K562 (cell line): ENCODE results near the gene IL17F. TPM values are rescaled to one million over a fixed set of nuclear protein-coding genes. Genes with fewer than 3 reads are reported as not detected.

Experiments used
- BRD9 ChIP-seq: fragments of 450-650 bp; IDR thresholded peaks from 2 replicates; pipeline ENCODE4 v1.6.1; 2018; ENCODE audit warnings: low read depth; ENCODE audit not compliant: partially characterized antibody
- DPF2 ChIP-seq: fragments of 450-650 bp; IDR thresholded peaks from 2 replicates; pipeline ENCODE4 v1.6.1; 2016
- FOXK2 ChIP-seq, 2 experiments: fragments of 450-650 bp; IDR thresholded peaks in 1 of 2; conservative IDR thresholded peaks in 1 of 2; 2 replicates each; pipeline ENCODE4 v1.6.1; 2016; ENCODE audit warnings: low read depth in 2 of 2, mild to moderate bottlenecking in 1 of 2
- JUND ChIP-seq, 2 experiments: IDR thresholded peaks; 2 replicates in 1 of 2; 3 replicates in 1 of 2; pipeline ENCODE4 v1.6.1; 2011; ENCODE audit warnings: borderline replicate concordance in 2 of 2, low read depth in 2 of 2, low read length in 2 of 2, improper control_type of control experiment in 1 of 2, missing biosample characterization in 1 of 2, missing genetic modification characterization in 1 of 2, missing genetic modification reagents in 1 of 2
- KLF10 ChIP-seq: fragments of 250-450 bp; sonication (Bioruptor Pico); IDR thresholded peaks from 2 replicates; pipeline ENCODE4 v1.6.1; 2021; ENCODE audit warnings: matching md5 sums
- MITF ChIP-seq: IDR thresholded peaks from 2 replicates; pipeline ENCODE4 v1.6.1; 2014; ENCODE audit warnings: antibody characterized with exemption
- NFATC3 ChIP-seq: fragments of 450-650 bp; IDR thresholded peaks from 2 replicates; pipeline ENCODE4 v1.6.1; 2017; ENCODE audit warnings: mild to moderate bottlenecking
- PBX2 ChIP-seq, 2 experiments: IDR thresholded peaks in 1 of 2; conservative IDR thresholded peaks in 1 of 2; 2 replicates each; pipeline ENCODE4 v1.6.1; 2016; ENCODE audit warnings: low read depth in 2 of 2, mild to moderate bottlenecking in 1 of 2, missing compliant biosample characterization in 1 of 2, missing genetic modification characterization in 1 of 2, moderate library complexity in 1 of 2
- SMAD4 ChIP-seq: fragments of 250-450 bp; sonication (Bioruptor Pico); conservative IDR thresholded peaks from 2 replicates; pipeline ENCODE4 v1.8.0; 2021; ENCODE audit warnings: inconsistent platforms, mild to moderate bottlenecking, moderate library complexity
- TEAD4 ChIP-seq, 2 experiments: sonication (generic) in 1 of 2; formaldehyde crosslinking in 1 of 2; IDR thresholded peaks; 2 replicates each; pipeline versions ENCODE4 v1.6.1 to v1.8.0; 2012 to 2022; ENCODE audit warnings: borderline replicate concordance in 1 of 2, inconsistent platforms in 1 of 2, low read length in 1 of 2, mild to moderate bottlenecking in 1 of 2, missing genetic modification reagents in 1 of 2
- TRIM24 ChIP-seq, 2 experiments: fragments of 450-650 bp; IDR thresholded peaks; 2 replicates each; pipeline ENCODE4 v1.6.1; 2016
- polyA plus RNA-seq, 8 experiments: library from polyadenylated mRNA; depleted of rRNA in 4 of 8; stranded (reverse) in 5 of 8; unstranded in 3 of 8; fragments of >200 nt; fragmentation: Nextera tagmentation in 2 of 8; fragmentation: Illumina TruSeq in 1 of 8; extraction: Ambion mirVana in 2 of 8; extraction: Trizol in 1 of 8; gene quantifications; 2 replicates each; pipeline versions ENCODE4 v1.2.1 to v1.2.3, GENCODE V29; 2011 to 2014; ENCODE audit warnings: inconsistent platforms in 1 of 8, missing spikeins in 1 of 8
- total RNA-seq, 7 experiments: library from RNA; depleted of rRNA in 6 of 7; stranded (reverse); fragments of >200 nt in 6 of 7; fragmentation: Illumina TruSeq in 2 of 7; extraction: Trizol in 2 of 7; gene quantifications; 2 replicates each; pipeline versions ENCODE4 v1.2.1 to v1.2.3, GENCODE V29; 2011 to 2021; ENCODE audit warnings: low replicate concordance in 1 of 7
- TF ChIP-seq, protein P1 (sequence below): fragments of 450-650 bp; formaldehyde crosslinking; IDR thresholded peaks from 2 replicates; pipeline ENCODE4 v1.4.0; 2020; ENCODE audit warnings: mild to moderate bottlenecking, moderate library complexity
- TF ChIP-seq, protein P2 (sequence below): fragments of 450-650 bp; IDR thresholded peaks from 2 replicates; pipeline ENCODE4 v1.6.1; 2017; ENCODE audit warnings: antibody characterized with exemption

Gene IL17F
- total and polyA plus RNA-seq, 9 of the 15 experiments (the other 6 are each of a cell fraction or from before 2014, with no cell fraction given), result not detected

DNA sequence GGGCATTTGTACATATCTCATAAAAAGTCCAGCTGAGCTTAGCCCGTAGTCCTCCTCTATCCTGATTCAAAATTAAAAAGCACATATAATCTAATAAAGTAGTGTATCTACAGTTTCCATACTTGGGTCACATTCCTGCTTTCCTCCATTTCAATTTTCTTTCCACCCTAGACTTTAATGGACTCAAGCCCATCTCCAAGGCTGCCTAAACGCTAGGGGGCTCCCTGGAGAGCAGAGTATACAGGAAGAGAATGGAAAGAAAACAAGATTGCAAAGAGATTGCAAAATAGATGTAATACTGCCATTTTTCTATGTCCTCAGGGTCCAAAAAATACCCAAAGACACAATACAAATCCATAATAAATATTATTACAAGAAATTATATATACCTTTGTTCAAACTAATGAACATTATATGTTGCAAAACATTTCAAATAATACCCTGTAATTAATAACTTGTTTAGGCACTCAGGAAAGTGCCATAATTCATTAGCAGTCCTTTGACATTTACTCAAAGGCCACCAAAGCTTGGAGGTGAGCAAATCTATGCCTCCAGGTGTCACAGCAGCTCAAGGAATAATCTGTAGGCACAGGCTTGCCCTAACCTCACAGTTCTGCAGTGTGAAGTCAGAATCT lies 42.6 kb upstream of the IL17F start (continued):
- TF ChIP-seq, protein P1, sequence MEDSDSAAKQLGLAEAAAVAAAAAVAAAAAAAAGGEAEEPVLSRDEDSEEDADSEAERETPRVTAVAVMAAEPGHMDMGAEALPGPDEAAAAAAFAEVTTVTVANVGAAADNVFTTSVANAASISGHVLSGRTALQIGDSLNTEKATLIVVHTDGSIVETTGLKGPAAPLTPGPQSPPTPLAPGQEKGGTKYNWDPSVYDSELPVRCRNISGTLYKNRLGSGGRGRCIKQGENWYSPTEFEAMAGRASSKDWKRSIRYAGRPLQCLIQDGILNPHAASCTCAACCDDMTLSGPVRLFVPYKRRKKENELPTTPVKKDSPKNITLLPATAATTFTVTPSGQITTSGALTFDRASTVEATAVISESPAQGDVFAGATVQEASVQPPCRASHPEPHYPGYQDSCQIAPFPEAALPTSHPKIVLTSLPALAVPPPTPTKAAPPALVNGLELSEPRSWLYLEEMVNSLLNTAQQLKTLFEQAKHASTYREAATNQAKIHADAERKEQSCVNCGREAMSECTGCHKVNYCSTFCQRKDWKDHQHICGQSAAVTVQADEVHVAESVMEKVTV (CRISPR knock-in tag), result peak; percentile 67
- TF ChIP-seq KLF10 (CRISPR knock-in tag) (no peak), FOXK2 (conservative IDR thresholded peaks at IDR 0.05 in 1 of 2, IDR thresholded peaks at IDR 0.05 in 1 of 2; ENCODE audit: low read depth in 2 of 2) (peak; percentile 87 to 90), TRIM24 (IDR thresholded peaks at IDR 0.05) (peak in 1 of 2 experiments; percentile 57; a peak in 1 of 4 replicates), SMAD4 (peak; percentile 24; the same call in 1 of the 2 replicates), PBX2 (CRISPR knock-in tag; IDR thresholded peaks at IDR 0.05; ENCODE audit: low read depth) (no peak), PBX2 (tag; conservative IDR thresholded peaks at IDR 0.05; ENCODE audit: low read depth) (peak; percentile 72), MITF (no peak), TEAD4 (IDR thresholded peaks at IDR 0.05; ENCODE audit: low read length) (peak; percentile 52; the same call in 1 of the 2 replicates), TEAD4 (CRISPR knock-in tag; IDR thresholded peaks at IDR 0.05; ENCODE audit: borderline replicate concordance) (no peak), JUND (IDR thresholded peaks at IDR 0.05; ENCODE audit: borderline replicate concordance, low read depth, low read length) (peak; percentile 42; the same call in 1 of the 2 replicates), JUND (tag; IDR thresholded peaks at IDR 0.05; ENCODE audit: borderline replicate concordance, low read depth, low read length) (no peak; the same call in 2 of the 3 replicates), DPF2 (peak; percentile 40; the same call in 1 of the 2 replicates), BRD9 (peak; percentile 64), NFATC3 (no peak)
- TF ChIP-seq, protein P2, sequence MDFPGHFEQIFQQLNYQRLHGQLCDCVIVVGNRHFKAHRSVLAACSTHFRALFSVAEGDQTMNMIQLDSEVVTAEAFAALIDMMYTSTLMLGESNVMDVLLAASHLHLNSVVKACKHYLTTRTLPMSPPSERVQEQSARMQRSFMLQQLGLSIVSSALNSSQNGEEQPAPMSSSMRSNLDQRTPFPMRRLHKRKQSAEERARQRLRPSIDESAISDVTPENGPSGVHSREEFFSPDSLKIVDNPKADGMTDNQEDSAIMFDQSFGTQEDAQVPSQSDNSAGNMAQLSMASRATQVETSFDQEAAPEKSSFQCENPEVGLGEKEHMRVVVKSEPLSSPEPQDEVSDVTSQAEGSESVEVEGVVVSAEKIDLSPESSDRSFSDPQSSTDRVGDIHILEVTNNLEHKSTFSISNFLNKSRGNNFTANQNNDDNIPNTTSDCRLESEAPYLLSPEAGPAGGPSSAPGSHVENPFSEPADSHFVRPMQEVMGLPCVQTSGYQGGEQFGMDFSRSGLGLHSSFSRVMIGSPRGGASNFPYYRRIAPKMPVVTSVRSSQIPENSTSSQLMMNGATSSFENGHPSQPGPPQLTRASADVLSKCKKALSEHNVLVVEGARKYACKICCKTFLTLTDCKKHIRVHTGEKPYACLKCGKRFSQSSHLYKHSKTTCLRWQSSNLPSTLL, result no peak
